ENCODE results near the gene ATG4B.
"Not testable (repeated sequence)": the region's sequence is repeated elsewhere in the genome, so short reads cannot be mapped to it uniquely, and the experiment has no call there.

ATG4B gene

GRCh38 chr2:241640165-241640795, 2.8 kb downstream of the ATG4B start:
- DNase-seq (ENCODE audit: low read depth): no peak

GRCh38 chr2:241641631-241642030, 4.1 kb downstream of the ATG4B start:
- DNase-seq (ENCODE audit: low read depth): no peak

- DNase-seq (ENCODE audit: low read depth): no peak
Measured at GRCh38 chr2:241645056-241645914, 7.8 kb downstream of the ATG4B start.

GRCh38 chr2:241645915-241646645, 8.6 kb downstream of the ATG4B start:
- DNase-seq (ENCODE audit: low read depth): no peak

- DNase-seq (ENCODE audit: low read depth): no peak
Measured at GRCh38 chr2:241648453-241648852, 11.0 kb downstream of the ATG4B start.

- no peak for DNase-seq (ENCODE audit: low read depth)
Measured at GRCh38 chr2:241649404-241649803, 11.9 kb downstream of the ATG4B start.

GRCh38 chr2:241649927-241650326, 12.4 kb downstream of the ATG4B start:
- no peak for DNase-seq (ENCODE audit: low read depth)

- no peak for DNase-seq (ENCODE audit: low read depth)
Measured at GRCh38 chr2:241652142-241652541, 14.6 kb downstream of the ATG4B start.

GRCh38 chr2:241652722-241653121, 15.2 kb downstream of the ATG4B start:
- no peak for DNase-seq (ENCODE audit: low read depth)

- DNase-seq (ENCODE audit: low read depth): no peak
Measured at GRCh38 chr2:241653210-241653750, 15.8 kb downstream of the ATG4B start.

GRCh38 chr2:241654551-241654950, 17.1 kb downstream of the ATG4B start:
- no peak for DNase-seq (ENCODE audit: low read depth)

- no peak for DNase-seq (ENCODE audit: low read depth)
Measured at GRCh38 chr2:241655516-241656189, 18.2 kb downstream of the ATG4B start.

GRCh38 chr2:241656190-241656741, 18.8 kb downstream of the ATG4B start:
- DNase-seq (ENCODE audit: low read depth): no peak

- DNase-seq (ENCODE audit: low read depth): no peak
Measured at GRCh38 chr2:241657786-241658254, 20.3 kb downstream of the ATG4B start.

GRCh38 chr2:241658296-241658695, 20.8 kb downstream of the ATG4B start:
- DNase-seq (ENCODE audit: low read depth): no peak

GRCh38 chr2:241659150-241659739, 21.8 kb downstream of the ATG4B start:
- DNase-seq (ENCODE audit: low read depth): no peak

GRCh38 chr2:241660593-241661213, 23.2 kb downstream of the ATG4B start:
- no peak for DNase-seq (ENCODE audit: low read depth)

- DNase-seq (ENCODE audit: low read depth): not testable (repeated sequence)
Measured at GRCh38 chr2:241662731-241663130, 25.2 kb downstream of the ATG4B start.

GRCh38 chr2:241665731-241666440, 28.4 kb downstream of the ATG4B start:
- DNase-seq (ENCODE audit: low read depth): no peak
